ENCODE data around the gene CPNE1.
A peak's percentile ranks its signal among the peaks of the same experiment; 100 is the strongest.
"Not testable (repeated sequence)": the region's sequence is repeated elsewhere in the genome, so short reads cannot be mapped to it uniquely, and the experiment has no call there.

Gene CPNE1

DNA sequence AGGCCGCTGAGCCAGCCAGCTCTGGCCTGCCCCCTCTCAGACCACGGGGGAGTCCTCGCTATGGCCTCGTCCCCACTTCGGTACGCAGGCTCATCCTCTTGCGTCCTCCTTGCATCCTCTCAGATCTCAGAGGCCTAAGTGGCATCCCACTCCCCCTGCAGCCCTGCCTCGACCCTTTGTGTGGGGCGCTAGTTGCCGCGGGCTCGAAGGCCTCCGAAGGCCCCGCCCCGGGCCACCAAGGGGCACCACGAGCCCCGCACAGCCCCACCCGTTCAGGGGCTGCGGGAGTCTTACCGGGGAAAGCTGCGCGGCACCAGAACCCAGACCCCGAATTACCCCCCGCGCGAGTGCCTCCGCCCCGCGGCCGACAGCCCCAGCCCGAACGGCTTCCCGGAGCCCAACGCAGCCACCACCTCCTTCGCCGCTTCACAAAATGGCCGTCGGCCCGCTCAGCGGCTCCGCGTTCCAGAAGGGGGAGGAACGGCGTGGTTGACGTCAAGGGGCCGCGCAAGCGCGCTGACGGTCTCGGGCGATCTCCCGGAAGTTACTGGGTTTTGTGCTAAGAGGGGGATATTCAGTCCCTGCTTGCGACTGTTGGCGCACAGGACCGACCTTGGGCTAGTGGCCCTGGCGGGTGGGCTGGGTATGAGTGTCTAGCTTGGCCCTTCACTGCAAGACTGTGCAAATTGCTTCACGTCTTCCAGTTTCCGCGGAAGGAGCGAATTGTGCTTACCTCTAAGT, at the start of gene CPNE1, which contains the start of gene RBM12:
Gene CPNE1, minus strand, starts transcription at position 435 of the 741 bp plus-strand sequence. CDS start 31,977 bp downstream, outside the sequence.
Gene RBM12, minus strand, starts transcription at position 435 of the 741 bp plus-strand sequence. CDS start 9,578 bp downstream, outside the sequence.
- Histone ChIP-seq H3K4me3 (ENCODE audit: low read depth, low read length) (peak within 1 kb of the TSS; percentile 88), H3K4me1 (ENCODE audit: control insufficient read depth, insufficient read depth, low read length, unreplicated experiment) (peaks cover 31% of the 10 kb centered on the region), H3K36me3 (ENCODE audit: insufficient read depth, low read length) (peaks cover 11% of the 10 kb centered on the region), H3K27me3 (ENCODE audit: insufficient read depth, low read length) (no peaks in the 10 kb centered on the region), H3K27ac (ENCODE audit: low read depth, low read length) (peak within 1 kb of the TSS; percentile 79), H2AFZ (ENCODE audit: low read length, unreplicated experiment) (peak within 1 kb of the TSS; percentile 60), H3K79me2 (ENCODE audit: control insufficient read depth, insufficient read depth, low read length, unreplicated experiment) (peaks cover 53% of the 10 kb centered on the region)

DNA sequence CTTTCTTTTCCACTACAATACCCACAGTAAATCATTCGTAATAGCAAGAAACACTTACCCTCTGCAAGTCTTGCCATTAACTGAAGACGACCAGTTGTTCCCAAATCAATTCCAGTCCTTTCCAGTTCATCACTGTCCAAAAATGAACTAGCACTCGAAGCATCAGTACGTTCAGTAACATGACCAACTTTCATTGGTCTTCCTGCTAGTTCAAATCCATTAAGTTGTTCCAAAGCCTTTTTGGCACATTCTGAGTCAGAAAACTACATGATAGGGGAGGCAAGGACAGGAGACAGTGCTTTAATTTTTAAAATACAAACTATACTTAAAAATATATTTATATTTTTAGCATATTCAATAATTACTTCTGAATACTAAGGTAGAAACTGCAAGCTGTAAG, 49.4 kb upstream of the CPNE1 start:
- H3K79me2 ChIP-seq (ENCODE audit: control insufficient read depth, insufficient read depth, low read length, unreplicated experiment): peaks cover 76% of the 10 kb centered on the region
- H3K27ac ChIP-seq (ENCODE audit: low read depth, low read length): no peak overlapping the region
- no peak overlapping the region for H3K4me3 ChIP-seq (ENCODE audit: low read depth, low read length)
- peaks cover 28% of the 10 kb centered on the region for H3K4me1 ChIP-seq (ENCODE audit: control insufficient read depth, insufficient read depth, low read length, unreplicated experiment)
- peaks cover 58% of the 10 kb centered on the region for H3K36me3 ChIP-seq (ENCODE audit: insufficient read depth, low read length)
- H3K27me3 ChIP-seq (ENCODE audit: insufficient read depth, low read length): no peaks in the 10 kb centered on the region
- H2AFZ ChIP-seq (ENCODE audit: low read length, unreplicated experiment): no peak overlapping the region

DNA sequence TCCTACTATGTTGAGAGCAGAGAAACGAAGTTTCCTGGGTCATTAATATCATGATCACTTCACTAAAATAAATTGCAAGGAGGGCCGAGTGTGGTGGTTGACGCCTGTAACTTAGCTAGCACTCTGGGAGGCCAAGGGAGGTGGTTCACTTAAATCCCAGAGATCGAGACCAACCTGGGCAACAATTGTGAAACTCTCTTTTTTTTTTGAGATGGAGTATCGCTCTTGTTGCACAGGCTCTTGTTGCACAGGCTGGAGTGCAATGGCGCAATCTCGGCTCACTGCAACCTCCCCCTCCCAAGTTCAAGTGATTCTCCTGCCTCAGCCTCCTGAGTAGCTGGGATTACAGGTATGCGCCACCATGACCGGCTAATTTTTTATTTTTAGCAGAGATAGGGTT, 48.4 kb upstream of the CPNE1 start:
- not testable (repeated sequence) for H3K27me3 ChIP-seq (ENCODE audit: insufficient read depth, low read length); H3K27ac ChIP-seq (ENCODE audit: low read depth, low read length); H3K4me3 ChIP-seq (ENCODE audit: low read depth, low read length); H2AFZ ChIP-seq (ENCODE audit: low read length, unreplicated experiment)
- Histone ChIP-seq H3K79me2 (ENCODE audit: control insufficient read depth, insufficient read depth, low read length, unreplicated experiment) (peaks cover 77% of the 10 kb centered on the region), H3K36me3 (ENCODE audit: insufficient read depth, low read length) (peaks cover 64% of the 10 kb centered on the region), H3K4me1 (ENCODE audit: control insufficient read depth, insufficient read depth, low read length, unreplicated experiment) (peaks cover 27% of the 10 kb centered on the region)

DNA sequence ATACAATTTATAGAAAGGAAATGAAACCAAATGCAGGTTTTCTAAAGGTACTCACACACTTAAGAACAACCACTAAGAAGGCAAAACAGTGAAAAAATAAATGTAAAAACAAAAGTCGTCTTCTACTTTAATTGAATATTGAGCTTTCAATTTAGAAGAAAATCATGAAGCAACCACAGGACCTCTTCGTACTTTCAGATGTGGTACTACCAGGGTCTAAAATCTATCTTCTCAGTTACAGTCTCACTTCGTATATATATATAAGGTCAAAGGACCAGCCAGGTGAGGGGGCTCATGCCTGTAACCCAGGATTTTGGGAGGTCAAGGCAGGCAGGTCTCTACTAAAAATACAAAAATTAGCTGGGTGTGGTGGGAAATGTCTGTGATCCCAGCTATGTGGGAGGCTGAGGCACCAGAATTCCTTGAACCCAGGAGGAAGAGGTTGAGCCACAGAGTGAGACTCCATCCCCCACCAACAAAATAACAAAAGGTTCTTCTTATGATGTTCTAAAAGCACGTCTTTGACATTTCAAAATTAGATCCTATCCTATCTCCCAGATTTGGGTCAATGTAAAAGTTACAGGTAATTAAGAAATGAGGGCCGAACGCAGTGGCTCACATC, 47.0 kb upstream of the CPNE1 start:
- no peaks in the 10 kb centered on the region for H3K27me3 ChIP-seq (ENCODE audit: insufficient read depth, low read length)
- H3K79me2 ChIP-seq (ENCODE audit: control insufficient read depth, insufficient read depth, low read length, unreplicated experiment): peaks cover 72% of the 10 kb centered on the region
- H3K4me3 ChIP-seq (ENCODE audit: low read depth, low read length): no peak overlapping the region
- peaks cover 27% of the 10 kb centered on the region for H3K4me1 ChIP-seq (ENCODE audit: control insufficient read depth, insufficient read depth, low read length, unreplicated experiment)
- peaks cover 68% of the 10 kb centered on the region for H3K36me3 ChIP-seq (ENCODE audit: insufficient read depth, low read length)
- no peak overlapping the region for H2AFZ ChIP-seq (ENCODE audit: low read length, unreplicated experiment)
- H3K27ac ChIP-seq (ENCODE audit: low read depth, low read length): peak overlapping the region; percentile 35; the same call in 1 of the 2 replicates

DNA sequence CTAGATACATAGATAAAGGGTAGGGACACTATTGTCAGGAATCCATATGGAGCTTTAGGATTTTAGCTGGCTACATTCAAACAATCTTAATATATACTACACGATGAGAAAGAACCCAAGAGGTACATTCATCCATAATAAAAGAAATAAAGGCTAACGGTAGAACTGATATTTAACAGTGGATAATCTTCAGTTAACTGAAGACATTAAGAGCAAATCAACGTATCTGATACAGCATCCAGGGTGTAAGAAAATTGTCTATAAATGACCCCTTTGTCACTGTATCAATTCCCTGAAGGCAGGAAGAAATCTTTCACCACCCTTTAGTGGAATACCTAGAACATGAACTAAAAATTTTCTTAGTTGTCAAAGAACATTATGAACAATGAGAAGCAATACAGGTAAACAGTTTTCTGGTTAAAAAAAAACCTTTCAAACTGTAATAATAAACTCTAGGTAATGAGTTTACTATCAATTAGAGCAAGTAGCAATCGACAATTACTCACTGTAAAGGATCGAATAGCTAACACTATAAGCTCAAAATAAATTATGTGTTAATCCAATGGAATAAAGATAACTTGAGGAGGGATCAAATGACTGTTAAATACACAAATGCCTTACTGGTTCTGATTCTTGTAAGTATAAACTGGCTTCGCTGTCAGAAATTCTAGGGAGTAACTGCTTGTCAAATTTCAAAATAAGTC, 46.3 kb upstream of the CPNE1 start:
- H3K36me3 ChIP-seq (ENCODE audit: insufficient read depth, low read length): peaks cover 62% of the 10 kb centered on the region
- H3K27me3 ChIP-seq (ENCODE audit: insufficient read depth, low read length): no peaks in the 10 kb centered on the region
- no peak overlapping the region for H2AFZ ChIP-seq (ENCODE audit: low read length, unreplicated experiment)
- H3K27ac ChIP-seq (ENCODE audit: low read depth, low read length): peak overlapping the region; percentile 35
- H3K79me2 ChIP-seq (ENCODE audit: control insufficient read depth, insufficient read depth, low read length, unreplicated experiment): peaks cover 66% of the 10 kb centered on the region
- peaks cover 27% of the 10 kb centered on the region for H3K4me1 ChIP-seq (ENCODE audit: control insufficient read depth, insufficient read depth, low read length, unreplicated experiment)
- H3K4me3 ChIP-seq (ENCODE audit: low read depth, low read length): no peak overlapping the region

DNA sequence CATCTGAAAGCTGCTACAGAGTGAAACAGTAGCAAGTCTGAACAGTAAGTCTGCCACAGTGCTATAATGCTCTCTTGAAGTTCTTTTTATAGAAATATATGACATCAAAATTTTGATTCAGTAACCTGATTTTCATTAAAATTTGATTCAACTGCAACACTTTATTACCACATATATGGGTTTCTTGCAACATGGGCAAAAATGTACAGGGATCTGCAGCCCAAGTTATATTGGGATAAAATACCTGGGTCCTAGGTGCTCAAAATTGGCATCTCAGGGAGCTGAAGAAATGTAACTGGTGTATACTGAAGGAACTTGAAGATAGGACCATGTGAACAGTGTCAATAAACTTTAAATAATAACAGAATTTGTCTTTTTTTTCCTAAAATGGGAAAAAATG, 45.3 kb upstream of the CPNE1 start:
- peaks cover 63% of the 10 kb centered on the region for H3K36me3 ChIP-seq (ENCODE audit: insufficient read depth, low read length)
- peak overlapping the region; percentile 41 for H3K27ac ChIP-seq (ENCODE audit: low read depth, low read length)
- no peak overlapping the region for H2AFZ ChIP-seq (ENCODE audit: low read length, unreplicated experiment)
- peaks cover 28% of the 10 kb centered on the region for H3K4me1 ChIP-seq (ENCODE audit: control insufficient read depth, insufficient read depth, low read length, unreplicated experiment)
- no peak overlapping the region for H3K4me3 ChIP-seq (ENCODE audit: low read depth, low read length)
- peaks cover 64% of the 10 kb centered on the region for H3K79me2 ChIP-seq (ENCODE audit: control insufficient read depth, insufficient read depth, low read length, unreplicated experiment)
- H3K27me3 ChIP-seq (ENCODE audit: insufficient read depth, low read length): no peaks in the 10 kb centered on the region

DNA sequence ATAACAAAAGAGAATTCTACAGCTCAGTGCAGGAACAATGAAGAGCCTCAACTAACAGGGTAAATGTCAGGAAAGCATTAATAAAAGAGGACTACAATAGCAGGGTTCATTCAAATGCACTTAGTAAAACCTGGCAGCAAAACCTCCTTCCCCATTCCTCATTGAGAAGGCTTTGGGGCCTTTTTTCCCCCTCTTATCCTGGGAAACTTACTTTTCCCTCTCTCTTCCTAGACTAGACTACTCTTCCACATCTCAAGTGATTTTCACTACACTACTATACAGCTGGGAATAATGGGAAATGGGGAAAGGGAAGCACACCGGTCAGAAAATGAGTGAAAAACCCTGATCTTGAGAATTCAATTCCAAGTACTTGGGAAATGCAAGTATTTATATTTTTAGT, 44.6 kb upstream of the CPNE1 start:
- no peak overlapping the region for H3K4me3 ChIP-seq (ENCODE audit: low read depth, low read length)
- H3K36me3 ChIP-seq (ENCODE audit: insufficient read depth, low read length): peaks cover 65% of the 10 kb centered on the region
- H3K27me3 ChIP-seq (ENCODE audit: insufficient read depth, low read length): no peaks in the 10 kb centered on the region
- peaks cover 61% of the 10 kb centered on the region for H3K79me2 ChIP-seq (ENCODE audit: control insufficient read depth, insufficient read depth, low read length, unreplicated experiment)
- peaks cover 33% of the 10 kb centered on the region for H3K4me1 ChIP-seq (ENCODE audit: control insufficient read depth, insufficient read depth, low read length, unreplicated experiment)
- no peak overlapping the region for H2AFZ ChIP-seq (ENCODE audit: low read length, unreplicated experiment)
- H3K27ac ChIP-seq (ENCODE audit: low read depth, low read length): peak overlapping the region; percentile 41

DNA sequence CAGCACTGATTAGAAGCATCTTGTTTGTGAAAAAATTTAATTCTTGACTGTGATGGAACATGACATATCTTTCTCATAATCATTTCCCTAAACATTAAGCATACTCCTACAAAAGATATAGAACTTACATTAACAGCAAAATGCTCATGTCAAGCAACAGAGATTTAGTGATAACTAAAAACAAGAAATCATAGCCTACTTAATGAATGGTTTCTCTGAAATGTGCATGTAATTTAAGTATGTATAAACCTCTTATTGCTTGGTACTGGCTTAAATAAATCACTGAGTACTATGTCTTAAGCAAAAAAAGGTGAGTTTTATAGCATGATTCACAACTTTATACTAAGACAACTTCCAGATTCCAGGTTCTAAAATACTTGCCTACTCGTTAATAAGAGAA, 43.8 kb upstream of the CPNE1 start:
- H3K79me2 ChIP-seq (ENCODE audit: control insufficient read depth, insufficient read depth, low read length, unreplicated experiment): peaks cover 54% of the 10 kb centered on the region

DNA sequence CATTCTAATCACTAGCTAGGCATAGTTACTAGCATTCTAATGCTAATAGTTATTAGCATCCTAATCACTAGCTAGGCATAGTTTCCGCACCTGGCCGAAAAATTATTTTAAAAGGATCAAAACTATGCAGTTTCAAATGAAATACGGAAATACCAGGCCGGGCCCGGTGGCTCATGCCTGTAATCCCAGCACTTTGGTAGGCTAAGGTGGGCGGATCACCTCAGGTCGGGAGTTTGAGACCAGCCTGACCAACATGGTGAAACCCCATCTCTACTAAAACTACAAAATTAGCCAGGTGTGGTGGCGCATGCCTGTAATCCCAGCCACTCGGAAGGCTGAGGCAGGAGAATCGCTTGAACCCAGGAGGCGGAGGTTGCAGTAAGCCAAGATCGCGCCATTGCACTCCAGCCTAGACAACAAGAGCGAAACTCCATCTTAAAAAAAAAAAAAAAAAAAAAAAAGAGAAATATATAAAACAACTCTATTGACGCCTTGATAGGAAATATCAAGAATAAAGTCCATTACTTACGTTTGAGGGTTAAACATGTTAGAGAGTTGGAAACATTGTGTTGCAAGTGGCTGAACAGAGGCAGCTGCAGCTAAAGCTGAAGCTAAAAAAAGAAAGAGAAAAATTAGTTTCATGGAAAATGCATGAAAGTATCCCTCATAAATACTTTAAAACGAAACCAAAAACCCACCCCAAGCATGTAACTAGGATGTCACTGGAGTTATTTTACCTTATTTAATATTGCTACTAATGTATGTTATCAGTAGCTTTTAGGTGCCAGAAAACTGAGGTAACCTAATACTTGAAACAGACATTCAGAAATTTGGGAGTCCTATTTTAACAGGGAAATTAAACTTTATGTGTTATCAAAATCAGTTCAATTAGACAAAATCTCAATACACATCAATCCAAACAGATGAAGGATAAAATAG, 42.2 kb upstream of the CPNE1 start:
- H2AFZ ChIP-seq (ENCODE audit: low read length, unreplicated experiment); H3K4me3 ChIP-seq (ENCODE audit: low read depth, low read length); H3K27me3 ChIP-seq (ENCODE audit: insufficient read depth, low read length): not testable (repeated sequence)
- Histone ChIP-seq H3K36me3 (ENCODE audit: insufficient read depth, low read length) (peaks cover 71% of the 10 kb centered on the region), H3K4me1 (ENCODE audit: control insufficient read depth, insufficient read depth, low read length, unreplicated experiment) (peaks cover 37% of the 10 kb centered on the region), H3K27ac (ENCODE audit: low read depth, low read length) (0 out of 2 replicates have a peak overlapping the region, but pooled peaks have one; percentile 8), H3K79me2 (ENCODE audit: control insufficient read depth, insufficient read depth, low read length, unreplicated experiment) (peaks cover 43% of the 10 kb centered on the region)

More for the DNA sequence above, 43.8 kb upstream of the CPNE1 start:
- H3K27ac ChIP-seq (ENCODE audit: low read depth, low read length): peak overlapping the region; percentile 41
- no peaks in the 10 kb centered on the region for H3K27me3 ChIP-seq (ENCODE audit: insufficient read depth, low read length)
- H3K4me3 ChIP-seq (ENCODE audit: low read depth, low read length): no peak overlapping the region
- peaks cover 33% of the 10 kb centered on the region for H3K4me1 ChIP-seq (ENCODE audit: control insufficient read depth, insufficient read depth, low read length, unreplicated experiment)
- peaks cover 65% of the 10 kb centered on the region for H3K36me3 ChIP-seq (ENCODE audit: insufficient read depth, low read length)
- no peak overlapping the region for H2AFZ ChIP-seq (ENCODE audit: low read length, unreplicated experiment)

DNA sequence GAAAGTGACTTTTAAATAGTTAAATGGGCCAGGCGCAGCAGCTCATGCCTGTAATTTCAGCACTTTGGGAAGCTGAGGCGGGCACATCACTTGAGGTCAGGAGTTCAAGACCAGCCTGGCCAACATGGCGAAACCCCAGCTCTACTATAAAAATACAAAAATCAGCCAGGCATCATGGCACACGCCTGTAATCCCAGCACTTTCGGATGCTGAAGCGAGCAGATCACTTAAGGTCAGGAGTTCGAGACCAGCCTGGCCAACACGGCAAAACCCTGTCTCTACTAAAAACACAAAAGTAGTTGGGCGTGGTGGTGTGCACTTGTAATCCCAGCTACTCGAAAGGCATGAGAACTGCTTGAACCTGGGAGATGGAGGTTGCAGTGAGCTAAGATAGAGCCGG, 41.2 kb upstream of the CPNE1 start:
- H3K4me3 ChIP-seq (ENCODE audit: low read depth, low read length); H2AFZ ChIP-seq (ENCODE audit: low read length, unreplicated experiment); H3K27me3 ChIP-seq (ENCODE audit: insufficient read depth, low read length): not testable (repeated sequence)
- H3K27ac ChIP-seq (ENCODE audit: low read depth, low read length): peak overlapping the region; percentile 17; the same call in 1 of the 2 replicates
- H3K4me1 ChIP-seq (ENCODE audit: control insufficient read depth, insufficient read depth, low read length, unreplicated experiment): peaks cover 32% of the 10 kb centered on the region
- H3K79me2 ChIP-seq (ENCODE audit: control insufficient read depth, insufficient read depth, low read length, unreplicated experiment): peaks cover 37% of the 10 kb centered on the region
- H3K36me3 ChIP-seq (ENCODE audit: insufficient read depth, low read length): peaks cover 62% of the 10 kb centered on the region

Measured in ACC112 (cell line).